NB4 (cell line): ENCODE data around the gene CXCL3.

ENCODE experiments used
- DNase-seq: peaks from one replicate; pipeline ENCODE4 v3.0.0; 2010; ENCODE audit warnings: low read depth
- H3K4me3 ChIP-seq: one replicate; pipeline ENCODE4 v1.5.1; 2011; ENCODE audit warnings: mild to moderate bottlenecking, low read depth, low read length, moderate library complexity
- MYC ChIP-seq: IDR thresholded peaks from 2 replicates; pipeline ENCODE4 v1.6.1; 2011; ENCODE audit warnings: low read depth, low read length
- POLR2A ChIP-seq: IDR thresholded peaks from 2 replicates; pipeline ENCODE4 v1.6.1; 2011; ENCODE audit warnings: mild to moderate bottlenecking; ENCODE audit not compliant: insufficient read length; ENCODE audit errors: extremely low read depth
- TF ChIP-seq, protein P1 (sequence below): IDR thresholded peaks from 2 replicates; pipeline ENCODE4 v1.6.1; 2011; ENCODE audit warnings: low read depth, low read length
- TF ChIP-seq, protein P2 (sequence below): IDR thresholded peaks from one replicate; pipeline ENCODE4 v1.5.1; 2012; ENCODE audit warnings: low read depth, low read length

The CXCL3 gene

DNA sequence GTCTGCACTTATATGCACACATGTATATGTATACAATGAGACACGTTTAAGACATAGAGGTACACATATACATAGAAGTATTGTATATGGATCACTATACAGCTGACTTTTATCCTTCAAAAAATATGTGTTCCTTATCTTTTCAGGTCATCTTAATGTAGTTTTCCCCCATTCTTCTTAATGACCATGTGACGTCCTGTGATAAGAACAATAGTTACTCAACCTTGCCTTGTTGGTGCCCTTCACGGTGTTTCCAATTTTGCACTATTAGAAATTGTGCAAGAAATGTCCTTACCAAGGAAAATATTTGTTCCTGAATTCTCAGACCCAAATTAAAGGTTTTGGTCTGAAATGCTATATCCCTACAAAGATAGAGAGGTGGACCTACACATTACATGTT is 49.5 kb downstream of the CXCL3 start:
- H3K4me3 ChIP-seq, result no peak overlapping the region
- no peak for DNase-seq
- TF ChIP-seq, protein P1, sequence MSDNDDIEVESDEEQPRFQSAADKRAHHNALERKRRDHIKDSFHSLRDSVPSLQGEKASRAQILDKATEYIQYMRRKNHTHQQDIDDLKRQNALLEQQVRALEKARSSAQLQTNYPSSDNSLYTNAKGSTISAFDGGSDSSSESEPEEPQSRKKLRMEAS, result no peak
- TF ChIP-seq MYC (no peak), POLR2A (no peak)
- TF ChIP-seq, protein P2, sequence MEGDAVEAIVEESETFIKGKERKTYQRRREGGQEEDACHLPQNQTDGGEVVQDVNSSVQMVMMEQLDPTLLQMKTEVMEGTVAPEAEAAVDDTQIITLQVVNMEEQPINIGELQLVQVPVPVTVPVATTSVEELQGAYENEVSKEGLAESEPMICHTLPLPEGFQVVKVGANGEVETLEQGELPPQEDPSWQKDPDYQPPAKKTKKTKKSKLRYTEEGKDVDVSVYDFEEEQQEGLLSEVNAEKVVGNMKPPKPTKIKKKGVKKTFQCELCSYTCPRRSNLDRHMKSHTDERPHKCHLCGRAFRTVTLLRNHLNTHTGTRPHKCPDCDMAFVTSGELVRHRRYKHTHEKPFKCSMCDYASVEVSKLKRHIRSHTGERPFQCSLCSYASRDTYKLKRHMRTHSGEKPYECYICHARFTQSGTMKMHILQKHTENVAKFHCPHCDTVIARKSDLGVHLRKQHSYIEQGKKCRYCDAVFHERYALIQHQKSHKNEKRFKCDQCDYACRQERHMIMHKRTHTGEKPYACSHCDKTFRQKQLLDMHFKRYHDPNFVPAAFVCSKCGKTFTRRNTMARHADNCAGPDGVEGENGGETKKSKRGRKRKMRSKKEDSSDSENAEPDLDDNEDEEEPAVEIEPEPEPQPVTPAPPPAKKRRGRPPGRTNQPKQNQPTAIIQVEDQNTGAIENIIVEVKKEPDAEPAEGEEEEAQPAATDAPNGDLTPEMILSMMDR, result no peak

DNA sequence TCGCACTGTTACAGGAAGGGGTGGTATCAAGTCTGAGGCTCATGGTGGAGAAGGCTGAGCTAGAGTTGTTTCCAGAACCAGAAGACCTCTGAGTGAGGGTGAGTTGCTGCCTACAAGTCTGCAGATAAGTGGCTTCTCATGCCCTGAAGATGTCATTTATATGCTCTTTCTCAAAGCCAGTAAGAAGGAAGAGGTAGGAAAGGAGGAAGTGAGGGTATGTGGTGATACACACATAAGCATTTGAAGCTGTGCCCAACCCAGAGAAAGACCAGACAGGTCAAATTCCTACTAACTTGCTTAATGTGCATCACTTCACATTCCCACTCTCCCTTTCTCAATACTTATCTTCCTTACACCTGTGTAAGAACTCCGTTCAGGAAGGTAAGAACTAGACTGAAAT is 50.4 kb downstream of the CXCL3 start, which contains the start of gene PPBP:
PPBP (minus strand) TSS at position 130 of the 400 bp plus-strand sequence; CDS start at position 43, 87 bp downstream.
- no peak within 1 kb of the TSS for H3K4me3 ChIP-seq
- TF ChIP-seq, protein P1, result no peak
- no peak for TF ChIP-seq POLR2A
- peak; percentile 15 for DNase-seq
